Measurements from ENCODE around the gene APP.

- TF ChIP-seq, protein P1, sequence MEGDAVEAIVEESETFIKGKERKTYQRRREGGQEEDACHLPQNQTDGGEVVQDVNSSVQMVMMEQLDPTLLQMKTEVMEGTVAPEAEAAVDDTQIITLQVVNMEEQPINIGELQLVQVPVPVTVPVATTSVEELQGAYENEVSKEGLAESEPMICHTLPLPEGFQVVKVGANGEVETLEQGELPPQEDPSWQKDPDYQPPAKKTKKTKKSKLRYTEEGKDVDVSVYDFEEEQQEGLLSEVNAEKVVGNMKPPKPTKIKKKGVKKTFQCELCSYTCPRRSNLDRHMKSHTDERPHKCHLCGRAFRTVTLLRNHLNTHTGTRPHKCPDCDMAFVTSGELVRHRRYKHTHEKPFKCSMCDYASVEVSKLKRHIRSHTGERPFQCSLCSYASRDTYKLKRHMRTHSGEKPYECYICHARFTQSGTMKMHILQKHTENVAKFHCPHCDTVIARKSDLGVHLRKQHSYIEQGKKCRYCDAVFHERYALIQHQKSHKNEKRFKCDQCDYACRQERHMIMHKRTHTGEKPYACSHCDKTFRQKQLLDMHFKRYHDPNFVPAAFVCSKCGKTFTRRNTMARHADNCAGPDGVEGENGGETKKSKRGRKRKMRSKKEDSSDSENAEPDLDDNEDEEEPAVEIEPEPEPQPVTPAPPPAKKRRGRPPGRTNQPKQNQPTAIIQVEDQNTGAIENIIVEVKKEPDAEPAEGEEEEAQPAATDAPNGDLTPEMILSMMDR (conservative IDR thresholded peaks at IDR 0.05), result no peak
- TF ChIP-seq EZH2 (IDR thresholded peaks at IDR 0.05; ENCODE audit: low read depth), result no peak
Observed at GRCh38 chr21:25891596-25891995, 279.0 kb downstream of the APP start.

Measured in PC-9 (cell line).